ENCODE data around the gene REPS1. TPM values are rescaled to one million over a fixed set of nuclear protein-coding genes. Genes with fewer than 3 reads are reported as not detected.
"Not testable (repeated sequence)": the region's sequence is repeated elsewhere in the genome, so short reads cannot be mapped to it uniquely, and the experiment has no call there.

The REPS1 gene
- polyA plus RNA-seq (2012; ENCODE audit: missing spikeins), result 32.1 TPM

GRCh38 chr6:138987643-138988468, at the start of gene REPS1:
Gene REPS1 (minus strand): TSS chr6:138988253. CDS start chr6:138987682, 571 bp downstream.
- FAIRE-seq (peak; percentile 86), DNase-seq (ENCODE audit: insufficient read length) (peak; percentile 91)
- TF ChIP-seq POLR2A (IDR thresholded peaks at IDR 0.05; ENCODE audit: low read depth, low read length), result peak; percentile 85
- TF ChIP-seq TAF1 (IDR thresholded peaks at IDR 0.05; ENCODE audit: borderline replicate concordance, low read depth, low read length), result peak; percentile 75
- TF ChIP-seq POLR2AphosphoS5 (IDR thresholded peaks at IDR 0.05; ENCODE audit: low read depth, low read length), result no peak; the same call in 1 of the 2 replicates

- DNase-seq (ENCODE audit: insufficient read length) (no peak), FAIRE-seq (no peak)
Measured at GRCh38 chr6:139037490-139037889, 49.4 kb upstream of the REPS1 start.

GRCh38 chr6:139030228-139030963, 42.3 kb upstream of the REPS1 start:
- TF ChIP-seq TAF1 (IDR thresholded peaks at IDR 0.05; ENCODE audit: borderline replicate concordance, low read depth, low read length) (no peak), POLR2AphosphoS5 (IDR thresholded peaks at IDR 0.05; ENCODE audit: low read depth, low read length) (no peak), POLR2A (IDR thresholded peaks at IDR 0.05; ENCODE audit: low read depth, low read length) (0 out of 2 replicates have a peak, but pooled peaks have one; percentile 14)
- FAIRE-seq (peak; percentile 65), DNase-seq (ENCODE audit: insufficient read length) (peak; percentile 32)

More at GRCh38 chr6:139037490-139037889, 49.4 kb upstream of the REPS1 start:
- TF ChIP-seq POLR2A (IDR thresholded peaks at IDR 0.05; ENCODE audit: low read depth, low read length) (no peak), POLR2AphosphoS5 (IDR thresholded peaks at IDR 0.05; ENCODE audit: low read depth, low read length) (no peak), TAF1 (IDR thresholded peaks at IDR 0.05; ENCODE audit: borderline replicate concordance, low read depth, low read length) (no peak)

DNA sequence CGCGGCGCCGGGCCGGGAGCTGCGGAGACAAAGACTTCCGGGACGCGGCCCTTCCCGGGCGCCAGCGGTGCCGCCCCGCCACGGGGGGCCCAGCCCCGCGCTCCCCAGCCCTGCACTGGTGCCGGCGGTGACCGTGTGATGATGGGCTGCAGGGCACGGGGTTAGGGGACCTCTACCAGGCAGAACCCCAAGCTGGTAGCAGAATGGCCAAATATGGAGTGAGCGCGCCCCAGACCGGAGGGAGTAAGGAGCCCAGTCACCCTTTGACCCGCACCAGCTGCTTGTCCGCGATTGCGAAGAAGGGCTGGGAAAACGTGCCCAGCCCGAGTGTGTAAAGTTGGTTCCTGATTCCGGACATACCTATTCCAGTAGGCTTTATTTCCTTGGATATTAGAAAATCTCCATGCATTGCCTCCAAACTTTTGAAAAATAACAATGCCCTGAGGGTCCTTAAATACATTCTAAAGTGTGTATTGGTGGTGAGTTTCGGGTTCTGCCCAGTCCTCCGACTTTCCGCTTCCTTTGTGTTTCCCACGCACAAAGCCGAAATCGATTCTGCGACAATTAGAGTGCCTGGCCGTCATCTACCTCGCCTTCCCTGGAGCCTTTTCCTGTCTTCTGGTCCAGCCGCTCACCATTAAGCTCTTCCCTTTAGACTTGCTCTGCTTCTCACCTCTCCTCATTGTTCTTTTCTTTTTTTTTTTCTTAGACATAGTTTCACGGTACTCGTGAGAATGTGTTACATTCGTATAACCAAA, 41.6 kb upstream of the REPS1 start:
- no peak for DNase-seq (ENCODE audit: insufficient read length)
- TF ChIP-seq TAF1 (IDR thresholded peaks at IDR 0.05; ENCODE audit: borderline replicate concordance, low read depth, low read length) (no peak), POLR2A (IDR thresholded peaks at IDR 0.05; ENCODE audit: low read depth, low read length) (no peak), POLR2AphosphoS5 (IDR thresholded peaks at IDR 0.05; ENCODE audit: low read depth, low read length) (no peak)
- FAIRE-seq, result no peak

GRCh38 chr6:139028658-139029469, 40.8 kb upstream of the REPS1 start, which contains the start of gene ABRACL:
Gene ABRACL (plus strand): TSS chr6:139028745. CDS start chr6:139034161, 5,416 bp downstream.
- peak; percentile 92 for FAIRE-seq
- peak; percentile 63 for DNase-seq (ENCODE audit: insufficient read length)
- TF ChIP-seq TAF1 (IDR thresholded peaks at IDR 0.05; ENCODE audit: borderline replicate concordance, low read depth, low read length) (no peak; the same call in none of the 2 replicates), POLR2AphosphoS5 (IDR thresholded peaks at IDR 0.05; ENCODE audit: low read depth, low read length) (peak; percentile 75), POLR2A (IDR thresholded peaks at IDR 0.05; ENCODE audit: low read depth, low read length) (peak; percentile 92)

DNA sequence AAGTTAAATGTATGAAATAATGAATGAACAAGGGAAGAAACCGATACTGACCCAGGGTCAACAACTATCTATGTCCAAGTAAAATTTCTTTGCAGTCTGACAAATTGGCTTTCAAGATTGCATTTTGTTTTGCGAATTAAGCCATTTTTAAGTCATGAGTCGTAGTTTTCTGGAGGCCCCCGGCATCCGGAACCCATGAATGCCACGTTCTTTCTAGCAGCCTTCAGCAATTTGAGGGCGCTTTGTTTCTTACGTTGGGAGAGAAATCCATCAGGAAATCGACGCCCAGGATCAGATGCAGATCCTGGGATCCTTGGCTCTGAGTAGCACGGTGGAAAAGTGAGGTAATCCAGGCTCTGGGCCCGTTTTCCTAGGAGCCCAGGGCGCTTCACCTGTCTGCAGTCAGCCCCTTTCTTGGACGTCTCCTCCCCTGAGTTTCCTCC, 40.2 kb upstream of the REPS1 start:
- FAIRE-seq (no peak), DNase-seq (ENCODE audit: insufficient read length) (no peak)
- TF ChIP-seq TAF1 (IDR thresholded peaks at IDR 0.05; ENCODE audit: borderline replicate concordance, low read depth, low read length), result no peak
- no peak for TF ChIP-seq POLR2AphosphoS5 (IDR thresholded peaks at IDR 0.05; ENCODE audit: low read depth, low read length)
- TF ChIP-seq POLR2A (IDR thresholded peaks at IDR 0.05; ENCODE audit: low read depth, low read length), result no peak

DNA sequence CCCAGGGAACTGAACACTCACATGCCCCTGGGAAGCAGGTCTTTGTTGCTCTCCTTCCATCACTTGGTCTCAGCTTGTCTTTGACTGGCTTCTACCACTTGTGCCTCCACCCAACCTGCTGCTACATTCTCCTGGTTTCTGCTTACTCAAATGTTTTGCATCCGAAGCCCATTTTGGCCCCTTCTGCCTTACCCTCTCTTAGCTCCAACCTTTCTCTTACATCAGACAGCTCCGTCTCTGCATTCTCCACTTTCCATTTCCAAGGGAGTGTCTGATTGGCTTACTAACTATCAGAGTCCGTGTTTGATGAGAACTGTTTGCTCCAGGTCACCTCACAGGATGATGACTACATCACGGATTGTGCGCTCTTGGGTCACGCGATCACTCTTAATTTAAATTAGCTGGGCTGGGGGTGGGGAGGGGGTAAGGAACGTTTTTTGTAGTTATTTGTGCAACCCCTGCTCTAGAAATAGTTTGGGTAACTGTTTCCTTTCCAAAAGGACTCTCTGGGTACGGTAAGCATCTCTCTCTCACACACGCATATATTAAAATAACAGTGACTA, 39.6 kb upstream of the REPS1 start:
- DNase-seq (ENCODE audit: insufficient read length), result no peak
- FAIRE-seq, result peak; percentile 96
- TF ChIP-seq POLR2A (IDR thresholded peaks at IDR 0.05; ENCODE audit: low read depth, low read length) (peak; percentile 37; the same call in 1 of the 2 replicates), POLR2AphosphoS5 (IDR thresholded peaks at IDR 0.05; ENCODE audit: low read depth, low read length) (no peak), TAF1 (IDR thresholded peaks at IDR 0.05; ENCODE audit: borderline replicate concordance, low read depth, low read length) (no peak)

DNA sequence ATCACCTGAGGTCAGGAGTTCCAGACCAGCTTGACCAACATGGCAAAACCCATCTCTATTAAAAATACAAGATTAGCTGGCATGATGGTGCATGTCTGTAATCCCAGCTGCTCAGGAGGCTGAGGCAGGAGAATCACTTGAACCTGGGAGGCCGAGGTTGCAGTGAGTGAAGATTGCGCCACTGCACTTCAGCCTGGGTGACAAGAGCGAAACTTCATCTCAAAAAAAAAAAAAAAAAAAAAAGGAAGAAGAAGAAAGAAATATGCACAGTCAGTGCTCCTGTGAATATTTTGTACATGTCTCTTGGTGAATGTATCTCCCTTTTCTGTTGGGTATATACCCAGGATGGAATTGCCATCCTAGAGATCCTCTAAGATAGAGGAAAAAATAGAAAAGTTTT, 37.4 kb upstream of the REPS1 start:
- not testable (repeated sequence) for FAIRE-seq; DNase-seq (ENCODE audit: insufficient read length)

- no peak for FAIRE-seq
- DNase-seq (ENCODE audit: insufficient read length), result no peak
- no peak for TF ChIP-seq POLR2AphosphoS5 (IDR thresholded peaks at IDR 0.05; ENCODE audit: low read depth, low read length)
- TF ChIP-seq POLR2A (IDR thresholded peaks at IDR 0.05; ENCODE audit: low read depth, low read length), result no peak
- TF ChIP-seq TAF1 (IDR thresholded peaks at IDR 0.05; ENCODE audit: borderline replicate concordance, low read depth, low read length), result no peak
Measured at GRCh38 chr6:139020689-139021088, 32.6 kb upstream of the REPS1 start.

DNA sequence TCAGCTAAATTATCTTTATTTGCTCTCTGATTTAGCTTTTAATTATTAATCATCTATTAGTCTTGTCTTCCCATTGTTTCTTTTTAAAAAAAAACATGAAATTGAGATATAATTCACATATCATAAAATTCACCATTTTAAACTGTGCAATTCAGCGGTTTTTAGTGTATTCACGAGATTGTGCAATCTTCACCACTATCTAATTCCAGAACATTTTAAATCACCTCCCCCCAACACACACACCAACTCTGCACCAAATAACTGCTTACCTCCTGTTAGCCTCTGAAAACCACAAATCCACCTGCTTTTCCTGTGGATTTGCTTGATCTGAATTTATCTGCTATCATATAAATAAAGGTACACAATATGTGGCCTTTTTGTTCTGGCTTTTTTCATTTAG, 31.7 kb upstream of the REPS1 start:
- no peak for TF ChIP-seq POLR2A (IDR thresholded peaks at IDR 0.05; ENCODE audit: low read depth, low read length)
- TF ChIP-seq TAF1 (IDR thresholded peaks at IDR 0.05; ENCODE audit: borderline replicate concordance, low read depth, low read length), result no peak
- no peak for TF ChIP-seq POLR2AphosphoS5 (IDR thresholded peaks at IDR 0.05; ENCODE audit: low read depth, low read length)
- FAIRE-seq, result no peak
- no peak for DNase-seq (ENCODE audit: insufficient read length)
